HepG2 (cell line): ENCODE measurements around the gene NEK5. TPM values are rescaled to one million over a fixed set of nuclear protein-coding genes. Genes with fewer than 3 reads are reported as not detected.
A peak's percentile ranks its signal among the peaks of the same experiment; 100 is the strongest.

Experiments
- EP300 ChIP-seq, 3 experiments: sonication (generic) in 1 of 3; formaldehyde crosslinking in 1 of 3; IDR thresholded peaks; 2 replicates each; pipeline versions ENCODE4 v1.5.1 to v1.6.1; 2011 to 2020; ENCODE audit warnings: low read depth in 2 of 3, low read length in 2 of 3, borderline replicate concordance in 1 of 3, improper control_type of control experiment in 1 of 3, mild to moderate bottlenecking in 1 of 3, missing genetic modification reagents in 1 of 3, moderate library complexity in 1 of 3
- GTF2F1 ChIP-seq: fragments of 150-350 bp; IDR thresholded peaks from 2 replicates; pipeline ENCODE4 v1.6.1; 2014; ENCODE audit warnings: low read length
- HNRNPK ChIP-seq: fragments of 200-400 bp; formaldehyde crosslinking; IDR thresholded peaks from 2 replicates; pipeline ENCODE4 v1.6.1; 2018; ENCODE audit warnings: low read length, low read depth, moderate library complexity, mild to moderate bottlenecking; ENCODE audit not compliant: poor library complexity, severe bottlenecking
- HOXD1 ChIP-seq: sonication (generic); formaldehyde crosslinking; IDR thresholded peaks from 2 replicates; pipeline ENCODE4 v1.5.0; 2020; ENCODE audit warnings: missing genetic modification reagents
- MBNL3 ChIP-seq: fragments of 250-450 bp; sonication (Bioruptor Pico); conservative IDR thresholded peaks from 2 replicates; pipeline ENCODE4 v1.8.0; 2022; ENCODE audit warnings: mild to moderate bottlenecking, inconsistent platforms
- PCBP2 ChIP-seq: fragments of 200-400 bp; formaldehyde crosslinking; optimal IDR thresholded peaks from 2 replicates; pipeline ENCODE3; 2018; ENCODE audit warnings: low read length, low read depth; ENCODE audit not compliant: poor library complexity, severe bottlenecking
- PHF20 ChIP-seq: sonication (generic); formaldehyde crosslinking; IDR thresholded peaks from 2 replicates; pipeline ENCODE4 v1.5.0; 2020; ENCODE audit warnings: mild to moderate bottlenecking, missing genetic modification reagents
- RBAK ChIP-seq: sonication (generic); formaldehyde crosslinking; IDR thresholded peaks from 2 replicates; pipeline ENCODE4 v1.5.1; 2020; ENCODE audit warnings: mild to moderate bottlenecking, missing genetic modification reagents
- RXRB ChIP-seq: IDR thresholded peaks from 2 replicates; pipeline ENCODE4 v1.6.1; 2016; ENCODE audit warnings: borderline replicate concordance, missing genetic modification reagents, missing compliant biosample characterization
- ZNF24 ChIP-seq: fragments of 450-650 bp; IDR thresholded peaks from 2 replicates; pipeline ENCODE4 v1.6.1; 2017; ENCODE audit warnings: antibody characterized with exemption, mild to moderate bottlenecking
- ZNF496 ChIP-seq: sonication (generic); formaldehyde crosslinking; IDR thresholded peaks from 2 replicates; pipeline ENCODE4 v1.8.1; 2023; ENCODE audit warnings: mild to moderate bottlenecking, moderate library complexity, missing genetic modification reagents; ENCODE audit not compliant: insufficient replicate concordance
- ZNF614 ChIP-seq: IDR thresholded peaks from 2 replicates; pipeline ENCODE4 v1.6.1; 2018; ENCODE audit warnings: missing biosample characterization, missing genetic modification reagents, inconsistent platforms, borderline replicate concordance
- ZNF703 ChIP-seq: sonication (generic); formaldehyde crosslinking; IDR thresholded peaks from 2 replicates; pipeline ENCODE4 v1.5.1; 2020; ENCODE audit warnings: missing genetic modification reagents, mild to moderate bottlenecking, moderate library complexity, borderline replicate concordance
- ZSCAN31 ChIP-seq: sonication (generic); formaldehyde crosslinking; IDR thresholded peaks from 2 replicates; pipeline ENCODE4 v1.5.0; 2020; ENCODE audit warnings: low read depth, mild to moderate bottlenecking, missing genetic modification reagents
- polyA plus RNA-seq, 8 experiments: library from polyadenylated mRNA; depleted of rRNA in 3 of 8; stranded (reverse) in 7 of 8; unstranded in 1 of 8; fragments of >200 nt; fragmentation: Illumina TruSeq in 4 of 8; extraction: Trizol in 4 of 8; gene quantifications; 2 replicates each; pipeline versions ENCODE4 v1.2.1 to v1.2.3, GENCODE V29; 2011 to 2016; ENCODE audit warnings: low read depth in 4 of 8, missing spikeins in 1 of 8, mixed read lengths in 1 of 8; ENCODE audit not compliant: insufficient read depth in 1 of 8
- total RNA-seq, 5 experiments: library from RNA; depleted of rRNA; stranded (reverse); fragments of >200 nt; fragmentation: Illumina TruSeq; extraction: Trizol; gene quantifications; 2 replicates each; pipeline ENCODE4 v1.2.3, GENCODE V29; 2016; ENCODE audit warnings: low read depth in 1 of 5
- TF ChIP-seq, protein P1 (sequence below): sonication (generic); formaldehyde crosslinking; IDR thresholded peaks from 2 replicates; pipeline ENCODE4 v1.5.1; 2020; ENCODE audit warnings: missing genetic modification reagents, mild to moderate bottlenecking, borderline replicate concordance
- TF ChIP-seq, protein P2 (sequence below): sonication (generic); formaldehyde crosslinking; IDR thresholded peaks from 2 replicates; pipeline ENCODE4 v1.4.0; 2020; ENCODE audit warnings: missing genetic modification reagents
- TF ChIP-seq, protein P3 (sequence below): fragments of 450-650 bp; IDR thresholded peaks from 2 replicates; pipeline ENCODE4 v1.6.1; 2017
- TF ChIP-seq, protein P4 (sequence below): sonication (generic); formaldehyde crosslinking; IDR thresholded peaks from 2 replicates; pipeline ENCODE4 v1.4.0; 2020; ENCODE audit warnings: missing genetic modification reagents, borderline replicate concordance

NEK5 gene
- total and polyA plus RNA-seq, 2 of the 13 experiments (the other 11 are each of a cell fraction or from before 2014, with no cell fraction given): 0.12 to 0.22 TPM

DNA sequence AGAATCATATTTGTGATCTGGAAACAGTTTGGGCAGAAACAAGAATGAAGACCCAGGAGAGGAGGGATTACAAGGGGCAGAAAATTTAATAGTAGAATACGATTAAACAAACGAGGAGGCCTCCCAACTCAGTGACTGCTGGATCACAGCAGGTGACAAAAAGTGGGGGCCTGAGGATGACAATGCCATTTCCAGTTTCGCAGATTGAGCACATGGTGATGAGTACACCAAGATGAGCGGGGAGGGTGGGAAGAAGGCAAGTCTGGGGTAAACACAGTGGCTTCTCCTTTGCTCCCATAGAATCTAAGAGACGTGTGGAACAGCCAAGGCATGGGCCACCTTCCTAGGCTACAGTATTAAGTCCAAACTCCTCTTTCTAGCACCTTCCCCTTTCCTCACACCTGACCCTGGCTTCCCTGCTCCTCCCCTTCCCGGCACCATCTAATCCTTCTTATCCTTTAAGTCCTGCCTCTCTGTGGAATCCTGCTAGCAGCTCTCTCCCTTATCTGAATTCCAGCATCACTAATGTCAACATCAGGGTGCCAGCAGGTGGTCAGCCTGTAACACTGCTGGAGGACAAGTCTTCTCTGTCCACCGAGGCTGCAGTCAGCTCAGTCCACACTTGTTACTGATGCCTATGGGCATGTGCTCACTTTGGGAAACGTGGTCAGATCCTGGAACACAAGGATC lies 131.1 kb downstream of the NEK5 start (continued):
- TF ChIP-seq, protein P1, sequence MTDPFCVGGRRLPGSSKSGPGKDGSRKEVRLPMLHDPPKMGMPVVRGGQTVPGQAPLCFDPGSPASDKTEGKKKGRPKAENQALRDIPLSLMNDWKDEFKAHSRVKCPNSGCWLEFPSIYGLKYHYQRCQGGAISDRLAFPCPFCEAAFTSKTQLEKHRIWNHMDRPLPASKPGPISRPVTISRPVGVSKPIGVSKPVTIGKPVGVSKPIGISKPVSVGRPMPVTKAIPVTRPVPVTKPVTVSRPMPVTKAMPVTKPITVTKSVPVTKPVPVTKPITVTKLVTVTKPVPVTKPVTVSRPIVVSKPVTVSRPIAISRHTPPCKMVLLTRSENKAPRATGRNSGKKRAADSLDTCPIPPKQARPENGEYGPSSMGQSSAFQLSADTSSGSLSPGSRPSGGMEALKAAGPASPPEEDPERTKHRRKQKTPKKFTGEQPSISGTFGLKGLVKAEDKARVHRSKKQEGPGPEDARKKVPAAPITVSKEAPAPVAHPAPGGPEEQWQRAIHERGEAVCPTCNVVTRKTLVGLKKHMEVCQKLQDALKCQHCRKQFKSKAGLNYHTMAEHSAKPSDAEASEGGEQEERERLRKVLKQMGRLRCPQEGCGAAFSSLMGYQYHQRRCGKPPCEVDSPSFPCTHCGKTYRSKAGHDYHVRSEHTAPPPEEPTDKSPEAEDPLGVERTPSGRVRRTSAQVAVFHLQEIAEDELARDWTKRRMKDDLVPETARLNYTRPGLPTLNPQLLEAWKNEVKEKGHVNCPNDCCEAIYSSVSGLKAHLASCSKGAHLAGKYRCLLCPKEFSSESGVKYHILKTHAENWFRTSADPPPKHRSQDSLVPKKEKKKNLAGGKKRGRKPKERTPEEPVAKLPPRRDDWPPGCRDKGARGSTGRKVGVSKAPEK: no peak
- TF ChIP-seq RBAK (CRISPR knock-in tag): no peak
- peak; percentile 18 to 83; a peak in 2 of 4 replicates for TF ChIP-seq EP300 (IDR thresholded peaks at IDR 0.05; ENCODE audit: low read depth in 2 of 2, low read length in 2 of 2)
- peak; percentile 85 for TF ChIP-seq EP300 (CRISPR knock-in tag; IDR thresholded peaks at IDR 0.05; ENCODE audit: borderline replicate concordance)
- peak; percentile 69 for TF ChIP-seq RXRB (CRISPR knock-in tag)
- no peak for TF ChIP-seq MBNL3 (CRISPR knock-in tag)
- TF ChIP-seq, protein P2, sequence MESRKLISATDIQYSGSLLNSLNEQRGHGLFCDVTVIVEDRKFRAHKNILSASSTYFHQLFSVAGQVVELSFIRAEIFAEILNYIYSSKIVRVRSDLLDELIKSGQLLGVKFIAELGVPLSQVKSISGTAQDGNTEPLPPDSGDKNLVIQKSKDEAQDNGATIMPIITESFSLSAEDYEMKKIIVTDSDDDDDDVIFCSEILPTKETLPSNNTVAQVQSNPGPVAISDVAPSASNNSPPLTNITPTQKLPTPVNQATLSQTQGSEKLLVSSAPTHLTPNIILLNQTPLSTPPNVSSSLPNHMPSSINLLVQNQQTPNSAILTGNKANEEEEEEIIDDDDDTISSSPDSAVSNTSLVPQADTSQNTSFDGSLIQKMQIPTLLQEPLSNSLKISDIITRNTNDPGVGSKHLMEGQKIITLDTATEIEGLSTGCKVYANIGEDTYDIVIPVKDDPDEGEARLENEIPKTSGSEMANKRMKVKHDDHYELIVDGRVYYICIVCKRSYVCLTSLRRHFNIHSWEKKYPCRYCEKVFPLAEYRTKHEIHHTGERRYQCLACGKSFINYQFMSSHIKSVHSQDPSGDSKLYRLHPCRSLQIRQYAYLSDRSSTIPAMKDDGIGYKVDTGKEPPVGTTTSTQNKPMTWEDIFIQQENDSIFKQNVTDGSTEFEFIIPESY: peak; percentile 47; the same call in 1 of the 2 replicates
- no peak for TF ChIP-seq PHF20 (CRISPR knock-in tag)
- TF ChIP-seq GTF2F1: no peak
- no peak for TF ChIP-seq HOXD1
- peak; percentile 63 for TF ChIP-seq ZSCAN31 (CRISPR knock-in tag)
- TF ChIP-seq ZNF24: no peak
- TF ChIP-seq, protein P3, sequence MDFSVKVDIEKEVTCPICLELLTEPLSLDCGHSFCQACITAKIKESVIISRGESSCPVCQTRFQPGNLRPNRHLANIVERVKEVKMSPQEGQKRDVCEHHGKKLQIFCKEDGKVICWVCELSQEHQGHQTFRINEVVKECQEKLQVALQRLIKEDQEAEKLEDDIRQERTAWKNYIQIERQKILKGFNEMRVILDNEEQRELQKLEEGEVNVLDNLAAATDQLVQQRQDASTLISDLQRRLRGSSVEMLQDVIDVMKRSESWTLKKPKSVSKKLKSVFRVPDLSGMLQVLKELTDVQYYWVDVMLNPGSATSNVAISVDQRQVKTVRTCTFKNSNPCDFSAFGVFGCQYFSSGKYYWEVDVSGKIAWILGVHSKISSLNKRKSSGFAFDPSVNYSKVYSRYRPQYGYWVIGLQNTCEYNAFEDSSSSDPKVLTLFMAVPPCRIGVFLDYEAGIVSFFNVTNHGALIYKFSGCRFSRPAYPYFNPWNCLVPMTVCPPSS: no peak
- TF ChIP-seq ZNF496: no peak
- TF ChIP-seq, protein P4, sequence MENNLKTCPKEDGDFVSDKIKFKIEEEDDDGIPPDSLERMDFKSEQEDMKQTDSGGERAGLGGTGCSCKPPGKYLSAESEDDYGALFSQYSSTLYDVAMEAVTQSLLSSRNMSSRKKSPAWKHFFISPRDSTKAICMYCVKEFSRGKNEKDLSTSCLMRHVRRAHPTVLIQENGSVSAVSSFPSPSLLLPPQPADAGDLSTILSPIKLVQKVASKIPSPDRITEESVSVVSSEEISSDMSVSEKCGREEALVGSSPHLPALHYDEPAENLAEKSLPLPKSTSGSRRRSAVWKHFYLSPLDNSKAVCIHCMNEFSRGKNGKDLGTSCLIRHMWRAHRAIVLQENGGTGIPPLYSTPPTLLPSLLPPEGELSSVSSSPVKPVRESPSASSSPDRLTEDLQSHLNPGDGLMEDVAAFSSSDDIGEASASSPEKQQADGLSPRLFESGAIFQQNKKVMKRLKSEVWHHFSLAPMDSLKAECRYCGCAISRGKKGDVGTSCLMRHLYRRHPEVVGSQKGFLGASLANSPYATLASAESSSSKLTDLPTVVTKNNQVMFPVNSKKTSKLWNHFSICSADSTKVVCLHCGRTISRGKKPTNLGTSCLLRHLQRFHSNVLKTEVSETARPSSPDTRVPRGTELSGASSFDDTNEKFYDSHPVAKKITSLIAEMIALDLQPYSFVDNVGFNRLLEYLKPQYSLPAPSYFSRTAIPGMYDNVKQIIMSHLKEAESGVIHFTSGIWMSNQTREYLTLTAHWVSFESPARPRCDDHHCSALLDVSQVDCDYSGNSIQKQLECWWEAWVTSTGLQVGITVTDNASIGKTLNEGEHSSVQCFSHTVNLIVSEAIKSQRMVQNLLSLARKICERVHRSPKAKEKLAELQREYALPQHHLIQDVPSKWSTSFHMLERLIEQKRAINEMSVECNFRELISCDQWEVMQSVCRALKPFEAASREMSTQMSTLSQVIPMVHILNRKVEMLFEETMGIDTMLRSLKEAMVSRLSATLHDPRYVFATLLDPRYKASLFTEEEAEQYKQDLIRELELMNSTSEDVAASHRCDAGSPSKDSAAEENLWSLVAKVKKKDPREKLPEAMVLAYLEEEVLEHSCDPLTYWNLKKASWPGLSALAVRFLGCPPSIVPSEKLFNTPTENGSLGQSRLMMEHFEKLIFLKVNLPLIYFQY: no peak
- no peak for TF ChIP-seq PCBP2
- TF ChIP-seq ZNF703 (CRISPR knock-in tag): no peak
- peak; percentile 47; the same call in 1 of the 2 replicates for TF ChIP-seq ZNF614
- no peak for TF ChIP-seq HNRNPK
